GM12892 (cell line): ENCODE data around the gene POLD3.

ENCODE experiments used
- POLR2A ChIP-seq: IDR thresholded peaks from 2 replicates; pipeline ENCODE4 v1.6.1; 2011; ENCODE audit warnings: low read depth, low read length, control low read depth
- POLR2AphosphoS5 ChIP-seq: IDR thresholded peaks from 2 replicates; pipeline ENCODE4 v1.6.1; 2011; ENCODE audit warnings: low read depth, low read length, control low read depth
- TAF1 ChIP-seq: IDR thresholded peaks from 2 replicates; pipeline ENCODE4 v1.6.1; 2011; ENCODE audit warnings: low read depth, mild to moderate bottlenecking, control low read depth, low read length, borderline replicate concordance

DNA sequence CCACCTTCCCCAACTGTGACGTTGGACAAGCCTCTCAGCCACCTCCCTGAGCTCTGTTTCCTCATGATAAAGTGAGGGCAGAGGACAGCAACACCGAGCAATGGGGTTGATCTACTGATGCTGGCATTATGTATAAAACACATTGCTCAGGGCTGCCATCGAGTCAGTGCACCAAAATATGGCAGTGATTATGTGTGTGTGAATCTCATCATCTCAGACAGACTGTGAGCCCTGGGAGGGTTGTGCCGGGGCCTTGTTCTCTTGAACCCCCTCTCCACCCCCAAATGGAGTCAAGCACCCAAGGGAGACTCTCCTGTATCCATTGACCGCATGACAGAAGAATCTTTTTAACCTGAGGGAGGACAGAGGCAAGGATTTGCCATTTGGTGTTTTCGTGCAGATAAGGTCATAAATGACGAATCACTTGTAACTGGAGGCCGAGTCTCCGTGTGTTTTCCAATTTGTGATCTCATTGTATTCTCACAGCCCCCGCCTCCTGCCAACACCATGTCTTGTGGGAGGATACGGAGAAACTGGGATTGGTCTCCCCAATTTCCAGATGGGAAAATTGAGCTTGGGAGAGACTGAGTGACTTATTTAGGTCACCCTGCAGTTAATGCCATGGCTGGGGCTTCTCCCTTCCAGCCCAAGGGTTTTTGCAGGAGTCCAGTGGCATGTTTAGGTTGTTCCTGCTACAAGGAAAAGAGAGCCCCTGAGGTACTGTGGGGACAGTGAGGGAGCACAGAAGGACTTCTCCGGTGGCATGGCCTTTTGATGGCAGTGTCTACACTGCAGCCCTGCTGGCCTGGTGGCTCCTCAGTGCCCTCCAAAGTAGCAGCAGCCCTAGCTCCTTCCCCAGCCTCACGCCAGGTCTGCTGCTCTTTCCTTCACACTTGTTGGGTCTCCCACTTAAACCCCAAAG is 86.5 kb downstream of the POLD3 start:
- TF ChIP-seq TAF1 (no peak), POLR2A (no peak), POLR2AphosphoS5 (no peak)
